GM11168 (cell line): Measurements from ENCODE around the gene ANO6.

ENCODE experiments used
- in situ Hi-C: fragments of 300-500 bp; cut with MboI; formaldehyde crosslinking; loops from one replicate; pipeline ENCODE4 v1.12.0; 2022; ENCODE audit warnings: low sequenced_read_pairs; ENCODE audit not compliant: unreplicated experiment

Gene ANO6, protein sequence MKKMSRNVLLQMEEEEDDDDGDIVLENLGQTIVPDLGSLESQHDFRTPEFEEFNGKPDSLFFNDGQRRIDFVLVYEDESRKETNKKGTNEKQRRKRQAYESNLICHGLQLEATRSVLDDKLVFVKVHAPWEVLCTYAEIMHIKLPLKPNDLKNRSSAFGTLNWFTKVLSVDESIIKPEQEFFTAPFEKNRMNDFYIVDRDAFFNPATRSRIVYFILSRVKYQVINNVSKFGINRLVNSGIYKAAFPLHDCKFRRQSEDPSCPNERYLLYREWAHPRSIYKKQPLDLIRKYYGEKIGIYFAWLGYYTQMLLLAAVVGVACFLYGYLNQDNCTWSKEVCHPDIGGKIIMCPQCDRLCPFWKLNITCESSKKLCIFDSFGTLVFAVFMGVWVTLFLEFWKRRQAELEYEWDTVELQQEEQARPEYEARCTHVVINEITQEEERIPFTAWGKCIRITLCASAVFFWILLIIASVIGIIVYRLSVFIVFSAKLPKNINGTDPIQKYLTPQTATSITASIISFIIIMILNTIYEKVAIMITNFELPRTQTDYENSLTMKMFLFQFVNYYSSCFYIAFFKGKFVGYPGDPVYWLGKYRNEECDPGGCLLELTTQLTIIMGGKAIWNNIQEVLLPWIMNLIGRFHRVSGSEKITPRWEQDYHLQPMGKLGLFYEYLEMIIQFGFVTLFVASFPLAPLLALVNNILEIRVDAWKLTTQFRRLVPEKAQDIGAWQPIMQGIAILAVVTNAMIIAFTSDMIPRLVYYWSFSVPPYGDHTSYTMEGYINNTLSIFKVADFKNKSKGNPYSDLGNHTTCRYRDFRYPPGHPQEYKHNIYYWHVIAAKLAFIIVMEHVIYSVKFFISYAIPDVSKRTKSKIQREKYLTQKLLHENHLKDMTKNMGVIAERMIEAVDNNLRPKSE

DNA sequence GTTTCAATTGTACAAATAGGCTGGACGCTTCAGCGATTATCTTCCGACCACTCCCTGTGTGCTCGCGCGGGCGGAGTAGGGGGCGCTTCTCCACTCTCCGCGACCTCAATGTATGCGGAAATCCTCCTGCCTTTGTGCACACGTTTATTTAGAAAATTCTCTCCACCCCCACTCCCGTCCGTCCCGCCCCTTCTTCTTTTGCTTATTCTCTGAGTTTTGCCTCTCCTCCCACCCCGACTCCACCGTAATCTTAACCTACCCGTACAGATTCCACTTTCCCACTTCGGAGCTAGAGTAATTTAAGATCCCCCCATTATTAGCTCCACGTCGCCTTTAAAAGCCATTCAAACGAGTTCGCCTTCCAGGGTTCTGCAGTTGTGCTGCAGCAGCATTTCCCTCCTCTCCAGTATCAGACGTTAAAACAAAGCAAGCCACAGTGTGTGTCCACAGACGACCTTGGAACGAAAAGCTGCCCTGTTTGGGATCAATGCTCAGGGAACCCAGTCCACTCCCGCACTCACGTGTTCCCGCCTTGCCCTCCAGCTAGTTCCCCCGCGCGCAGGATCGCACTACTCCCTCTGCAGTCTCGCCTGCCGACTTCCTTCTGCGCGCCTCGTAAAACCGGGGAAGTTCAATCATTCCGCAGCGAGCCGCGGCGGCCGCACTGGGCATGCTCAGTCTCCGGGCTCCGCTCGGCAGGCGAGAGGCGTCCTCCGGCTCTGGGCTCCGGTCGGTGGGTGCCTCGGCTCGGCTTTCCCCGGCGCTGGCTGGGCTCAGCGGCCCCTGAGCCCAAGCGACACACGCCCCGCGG lies at the start of gene ANO6:
ANO6 (plus strand) TSS at position 677 of the 811 bp plus-strand sequence. CDS start 227 bp downstream, outside the sequence.
- in situ Hi-C loops = loop anchor here (25.0 kb wide), 1 partner anchor 522 kb away; the partner anchor contains the start of gene ARID2

DNA sequence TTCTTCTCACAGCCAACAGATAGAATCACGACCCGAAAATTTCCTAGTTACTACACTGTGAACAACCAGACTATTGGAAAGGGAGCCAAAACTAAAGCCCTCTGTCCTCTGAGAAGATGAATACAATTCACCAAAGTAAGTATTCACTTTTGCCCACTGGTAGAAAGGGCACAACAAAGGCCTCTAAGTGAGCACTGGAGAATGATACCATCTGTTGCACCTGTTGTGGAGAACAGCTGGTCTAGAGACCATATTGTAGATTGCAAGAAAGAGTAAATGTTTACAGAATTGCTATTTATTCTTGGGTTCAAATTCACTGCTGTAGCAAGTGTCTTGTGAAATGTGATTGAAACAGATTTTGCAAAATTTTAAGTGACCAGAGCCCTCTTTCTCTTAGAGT lies 46.9 kb upstream of the ANO6 start:
- in situ Hi-C loops = no loop called here

GRCh38 chr12:45170456-45171042 lies 45.3 kb upstream of the ANO6 start:
- in situ Hi-C loops = loop anchor here (10.0 kb wide), 1 partner anchor 214 kb away; no protein-coding TSS in a partner anchor

DNA sequence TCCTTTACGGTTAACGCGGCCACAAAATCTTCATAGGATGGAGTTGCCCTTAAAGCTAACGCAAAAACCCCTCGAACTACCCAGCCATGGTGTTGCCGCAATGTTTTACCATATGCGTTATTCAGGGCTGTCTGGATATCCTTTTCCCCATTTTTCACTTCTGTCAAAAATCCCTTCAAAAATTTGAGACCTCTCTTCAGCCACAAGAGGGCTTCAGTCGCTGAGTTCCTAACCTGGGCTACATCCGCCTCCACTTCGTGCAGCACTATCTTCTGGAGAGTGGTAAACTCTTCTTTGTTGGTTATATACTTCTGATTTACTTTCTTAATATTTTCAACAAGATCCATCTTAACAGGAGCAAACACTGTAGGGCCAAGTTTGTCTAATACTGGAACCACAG lies 42.6 kb upstream of the ANO6 start:
- in situ Hi-C loops = loop anchor here (10.0 kb wide), 1 partner anchor 212 kb away; no protein-coding TSS in a partner anchor

GRCh38 chr12:45174595-45174994 lies 41.3 kb upstream of the ANO6 start:
- in situ Hi-C loops = loop anchor here (10.0 kb wide), 1 partner anchor 210 kb away; no protein-coding TSS in a partner anchor

GRCh38 chr12:45178771-45179170 lies 37.1 kb upstream of the ANO6 start:
- in situ Hi-C loops = loop anchor here (10.0 kb wide), 1 partner anchor 206 kb away; no protein-coding TSS in a partner anchor

DNA sequence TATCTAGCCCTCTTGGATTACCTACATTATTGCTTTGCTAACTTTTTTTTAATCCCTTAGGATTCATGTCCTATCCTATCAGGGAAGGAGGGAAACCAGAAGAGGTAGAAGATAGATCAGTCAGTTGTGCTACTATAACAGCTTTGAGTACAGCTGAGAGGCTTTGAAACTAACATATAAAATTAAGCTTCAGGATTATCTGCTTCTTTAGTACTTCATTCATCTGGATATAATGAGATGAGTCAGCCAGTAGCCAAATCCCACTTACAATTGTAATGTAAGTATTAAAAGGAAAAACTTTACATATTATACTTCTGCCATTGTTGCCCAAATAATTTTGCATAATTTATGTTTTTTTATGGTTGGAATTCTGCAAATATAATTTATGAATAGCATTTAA lies 33.4 kb upstream of the ANO6 start:
- in situ Hi-C loops = no loop called here

- in situ Hi-C loops = no loop called here
Measured at GRCh38 chr12:45183246-45183645, 32.6 kb upstream of the ANO6 start.

- in situ Hi-C loops = no loop called here
Measured at GRCh38 chr12:45184147-45184963, 31.5 kb upstream of the ANO6 start.

DNA sequence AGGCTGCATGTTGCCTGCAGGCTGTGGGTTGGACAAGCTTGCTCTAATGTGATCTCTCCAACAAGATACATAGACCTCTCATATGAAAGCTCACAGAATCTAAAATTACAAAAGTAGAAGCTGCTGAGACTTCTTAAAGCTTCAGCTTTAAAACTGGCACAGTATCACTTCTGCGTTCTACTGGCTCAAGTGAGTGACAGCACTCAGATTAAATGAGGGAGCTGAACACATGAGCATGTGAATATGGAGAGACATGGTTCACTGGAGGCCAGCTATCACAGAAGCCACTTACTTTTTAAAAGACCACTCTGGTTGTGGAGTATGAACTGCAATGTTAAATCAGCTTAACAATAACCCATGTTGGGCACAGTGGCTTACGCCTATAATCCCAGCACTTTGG lies 29.1 kb upstream of the ANO6 start:
- in situ Hi-C loops = no loop called here

DNA sequence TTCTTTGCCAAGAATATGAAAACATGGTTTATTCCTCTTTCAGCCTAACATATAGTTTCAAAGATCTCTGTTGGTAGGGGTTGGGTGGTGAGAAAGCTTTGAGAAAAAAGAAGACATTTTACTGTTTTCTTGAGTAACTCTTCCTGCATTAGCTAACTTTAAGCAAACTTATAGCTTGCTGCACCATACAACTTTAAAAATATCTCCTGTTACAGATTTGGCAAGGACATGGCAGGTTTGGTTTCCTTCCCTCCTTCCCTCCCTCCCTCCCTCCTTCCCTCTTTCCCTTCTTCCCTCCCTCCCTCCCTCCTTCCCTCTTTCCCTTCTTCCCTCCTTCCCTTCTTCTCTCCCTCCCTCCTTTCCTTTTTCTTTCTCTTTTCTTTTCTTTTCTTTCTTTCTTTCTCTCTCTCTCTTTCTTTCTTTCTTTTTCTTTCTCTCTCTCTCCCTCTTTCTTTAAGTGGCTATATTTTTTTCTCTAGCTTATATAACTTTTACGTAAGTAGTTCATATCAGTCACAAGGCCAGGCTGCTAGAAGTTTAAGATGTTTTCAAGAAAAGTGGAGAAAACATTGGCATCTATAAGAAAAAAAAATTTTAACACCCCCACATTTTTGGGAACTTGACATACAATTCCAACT lies 26.0 kb upstream of the ANO6 start:
- in situ Hi-C loops = no loop called here

DNA sequence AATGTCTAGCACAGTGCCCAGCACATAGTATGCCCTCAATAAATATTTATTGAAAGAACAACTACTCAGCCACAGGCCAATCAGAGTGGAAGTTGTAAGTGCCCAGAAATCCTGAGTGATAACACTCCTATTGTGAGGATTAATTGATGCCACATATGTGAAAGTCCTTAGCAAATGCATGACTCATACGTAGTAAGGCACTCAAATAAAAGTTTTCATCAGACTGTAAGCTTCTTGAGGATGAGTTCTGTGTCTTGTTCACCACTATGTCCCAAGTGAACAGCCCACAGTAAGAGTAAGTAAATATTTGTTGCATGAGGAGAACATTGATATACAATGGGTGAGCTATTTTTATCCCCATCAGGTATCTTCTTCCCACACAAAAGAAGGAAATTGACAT lies 24.7 kb upstream of the ANO6 start:
- in situ Hi-C loops = no loop called here

GRCh38 chr12:45192707-45193106 lies 23.2 kb upstream of the ANO6 start:
- in situ Hi-C loops = no loop called here

- in situ Hi-C loops = loop anchor here (25.0 kb wide), 1 partner anchor 537 kb away; the partner anchor contains the start of gene ARID2
Measured at GRCh38 chr12:45200491-45201043, 15.3 kb upstream of the ANO6 start.

DNA sequence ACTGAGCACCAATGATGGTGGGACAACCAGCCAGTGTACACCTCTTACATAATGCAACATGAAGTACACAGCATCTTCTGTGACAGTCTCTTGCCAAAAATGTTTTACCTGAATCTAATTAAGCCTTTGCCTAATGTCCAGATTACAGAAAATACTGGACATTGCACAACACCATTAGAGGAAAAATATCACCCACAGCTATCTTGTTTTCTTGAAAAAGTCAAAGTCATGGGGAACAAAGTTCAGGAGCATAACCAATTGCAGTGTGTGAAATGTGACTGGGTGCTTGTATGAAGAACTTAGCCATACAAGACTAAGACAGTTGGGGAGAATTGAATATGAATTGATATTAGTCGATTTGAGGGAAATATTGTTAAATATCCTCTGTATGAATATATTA lies 12.1 kb upstream of the ANO6 start:
- in situ Hi-C loops = loop anchor here (25.0 kb wide), 1 partner anchor 534 kb away; the partner anchor contains the start of gene ARID2

GRCh38 chr12:45204757-45205156 lies 11.1 kb upstream of the ANO6 start:
- in situ Hi-C loops = loop anchor here (25.0 kb wide), 1 partner anchor 533 kb away; the partner anchor contains the start of gene ARID2

GRCh38 chr12:45205165-45205825 lies 10.6 kb upstream of the ANO6 start:
- in situ Hi-C loops = loop anchor here (25.0 kb wide), 1 partner anchor 532 kb away; the partner anchor contains the start of gene ARID2
